ENCODE results near the gene FKBP15. TPM values are rescaled to one million over a fixed set of nuclear protein-coding genes. Genes with fewer than 3 reads are reported as not detected.
"Not testable (repeated sequence)": the region's sequence is repeated elsewhere in the genome, so short reads cannot be mapped to it uniquely, and the experiment has no call there.

The FKBP15 gene
- polyA plus RNA-seq, 1 experiment, result 28.5 TPM

GRCh38 chr9:113148781-113149510 lies 72.1 kb downstream of the FKBP15 start:
- Histone ChIP-seq H3K4me3 (ENCODE audit: low read depth, low read length) (no peak overlapping the region), H3K9me3 (ENCODE audit: control insufficient read depth, insufficient read depth, low read length) (no peaks in the 10 kb centered on the region; the same call in 1 of the 2 replicates), H3K27ac (ENCODE audit: low read depth, low read length) (no peak overlapping the region), H3K27me3 (ENCODE audit: control insufficient read depth, insufficient read depth, low read length) (peaks cover 6% of the 10 kb centered on the region)
- no peak for TF ChIP-seq CTCF (IDR thresholded peaks at IDR 0.05; ENCODE audit: low read depth, low read length)
- DNase-seq (ENCODE audit: low read depth, low spot score), result no peak
- ChIA-PET POLR2A (no interaction called here), CTCF (no interaction called here)

GRCh38 chr9:113148372-113148705 lies 72.7 kb downstream of the FKBP15 start:
- ChIA-PET CTCF (no interaction called here), POLR2A (no interaction called here)
- no peak for TF ChIP-seq CTCF (IDR thresholded peaks at IDR 0.05; ENCODE audit: low read depth, low read length)

GRCh38 chr9:113143432-113144227 lies 77.4 kb downstream of the FKBP15 start:
- Histone ChIP-seq H3K9me3 (ENCODE audit: control insufficient read depth, insufficient read depth, low read length) (no peaks in the 10 kb centered on the region), H3K27me3 (ENCODE audit: control insufficient read depth, insufficient read depth, low read length) (peaks cover 14% of the 10 kb centered on the region), H3K4me3 (ENCODE audit: low read depth, low read length) (no peak overlapping the region), H3K27ac (ENCODE audit: low read depth, low read length) (no peak overlapping the region)
- CTCF ChIA-PET, result no interaction called here
- DNase-seq (ENCODE audit: low read depth, low spot score), result no peak
- POLR2A ChIA-PET, result no interaction called here
- TF ChIP-seq CTCF (IDR thresholded peaks at IDR 0.05; ENCODE audit: low read depth, low read length), result no peak

More at GRCh38 chr9:113148372-113148705, 72.7 kb downstream of the FKBP15 start:
- no peak for DNase-seq (ENCODE audit: low read depth, low spot score)
- no peak overlapping the region for H3K27ac ChIP-seq (ENCODE audit: low read depth, low read length)
- no peak overlapping the region for H3K4me3 ChIP-seq (ENCODE audit: low read depth, low read length)
- H3K9me3 ChIP-seq (ENCODE audit: control insufficient read depth, insufficient read depth, low read length), result no peaks in the 10 kb centered on the region; the same call in 1 of the 2 replicates
- peaks cover 12% of the 10 kb centered on the region for H3K27me3 ChIP-seq (ENCODE audit: control insufficient read depth, insufficient read depth, low read length)

GRCh38 chr9:113140896-113141295 lies 80.2 kb downstream of the FKBP15 start:
- POLR2A ChIA-PET; H3K27ac ChIP-seq (ENCODE audit: low read depth, low read length); H3K9me3 ChIP-seq (ENCODE audit: control insufficient read depth, insufficient read depth, low read length); DNase-seq (ENCODE audit: low read depth, low spot score); CTCF ChIA-PET; H3K4me3 ChIP-seq (ENCODE audit: low read depth, low read length): not testable (repeated sequence)
- peaks cover 14% of the 10 kb centered on the region for H3K27me3 ChIP-seq (ENCODE audit: control insufficient read depth, insufficient read depth, low read length)

- Histone ChIP-seq H3K27ac (ENCODE audit: low read depth, low read length) (no peak overlapping the region), H3K27me3 (ENCODE audit: control insufficient read depth, insufficient read depth, low read length) (peaks cover 10% of the 10 kb centered on the region), H3K9me3 (ENCODE audit: control insufficient read depth, insufficient read depth, low read length) (no peaks in the 10 kb centered on the region), H3K4me3 (ENCODE audit: low read depth, low read length) (no peak overlapping the region)
- DNase-seq (ENCODE audit: low read depth, low spot score), result no peak
- ChIA-PET CTCF (no interaction called here), POLR2A (no interaction called here)
- TF ChIP-seq CTCF (IDR thresholded peaks at IDR 0.05; ENCODE audit: low read depth, low read length), result no peak
These were observed 81.1 kb downstream of the FKBP15 start for GRCh38 chr9:113139953-113140352.
